Panc1 (cell line): ENCODE measurements around the gene SASS6. TPM values are rescaled to one million over a fixed set of nuclear protein-coding genes. Genes with fewer than 3 reads are reported as not detected.

Source experiments
- ATAC-seq: fragments of 200-7000 bp; cut with Tn5 transposase; 2 replicates; pipeline ENCODE4 v1.9.1; 2020; ENCODE audit warnings: mild to moderate bottlenecking, moderate library complexity
- BruUV-seq: library from RNA; stranded (reverse); fragments of 400-500 nt; replicated peaks from 2 replicates; lab custom pipeline; 2021; lab: Mats Ljungman, UMichigan
- CTCF ChIA-PET: fragments of 300-600 bp; sonication (Branson Sonifier 250); formaldehyde crosslinking; loops from one replicate; lab custom pipeline; 2022; ENCODE audit warnings: antibody characterized with exemption; lab: Charles Lee
- POLR2A ChIA-PET: fragments of 300-600 bp; sonication (Branson Sonifier 250); formaldehyde crosslinking; loops from one replicate; lab custom pipeline; 2022; ENCODE audit warnings: antibody characterized with exemption; lab: Charles Lee
- DNase-seq: peaks from one replicate; pipeline ENCODE4 v3.0.0-alpha.2; 2010; ENCODE audit warnings: low read depth, low spot score
- H3K27ac ChIP-seq: 2 replicates; pipeline ENCODE4 v1.5.1; 2011; ENCODE audit warnings: mild to moderate bottlenecking, low read length, inconsistent platforms
- H3K27me3 ChIP-seq: fragments of 200-500 bp; sonication (Bioruptor generic); 2 replicates; pipeline ENCODE4 v1.6.0; 2014; ENCODE audit warnings: low read length, inconsistent platforms; ENCODE audit not compliant: control insufficient read depth, insufficient read depth
- H3K36me3 ChIP-seq: fragments of 200-500 bp; sonication (Bioruptor generic); 2 replicates; pipeline ENCODE4 v1.5.1; 2014; ENCODE audit warnings: inconsistent platforms, mild to moderate bottlenecking, low read length, moderate library complexity; ENCODE audit not compliant: control insufficient read depth, insufficient read depth
- H3K4me1 ChIP-seq: 2 replicates; pipeline ENCODE4 v1.5.1; 2011; ENCODE audit warnings: inconsistent platforms, mild to moderate bottlenecking, low read length, moderate library complexity; ENCODE audit not compliant: control insufficient read depth, insufficient read depth
- H3K4me3 ChIP-seq, 2 experiments: 2 replicates each; pipeline ENCODE4 v1.5.1; 2011 to 2012; ENCODE audit warnings: low read depth in 2 of 2, low read length in 2 of 2, mild to moderate bottlenecking in 2 of 2, inconsistent platforms in 1 of 2, moderate library complexity in 1 of 2
- H3K9me3 ChIP-seq: fragments of 200-500 bp; sonication (Bioruptor generic); 2 replicates; pipeline ENCODE4 v1.5.1; 2014; ENCODE audit warnings: low read depth, mild to moderate bottlenecking, inconsistent platforms, low read length, moderate library complexity; ENCODE audit not compliant: control insufficient read depth, insufficient read depth
- CTCF ChIP-seq: fragments of 450-650 bp; IDR thresholded peaks from 2 replicates; pipeline ENCODE4 v1.5.1; 2017; ENCODE audit warnings: mild to moderate bottlenecking
- POLR2AphosphoS5 ChIP-seq: IDR thresholded peaks from 2 replicates; pipeline ENCODE4 v1.6.1; 2012; ENCODE audit warnings: mild to moderate bottlenecking, low read depth, low read length, moderate library complexity
- REST ChIP-seq, 2 experiments: IDR thresholded peaks; 2 replicates each; pipeline ENCODE4 v1.6.1; 2011 to 2012; ENCODE audit warnings: low read depth in 2 of 2, control low read depth in 1 of 2, low read length in 1 of 2, mild to moderate bottlenecking in 1 of 2, moderate library complexity in 1 of 2; ENCODE audit not compliant: insufficient read depth in 1 of 2
- SIN3A ChIP-seq: IDR thresholded peaks from 2 replicates; pipeline ENCODE4 v1.6.1; 2012; ENCODE audit warnings: low read depth, mild to moderate bottlenecking, low read length, moderate library complexity, borderline replicate concordance; ENCODE audit not compliant: insufficient read depth
- TCF7L2 ChIP-seq: IDR thresholded peaks from 2 replicates; pipeline ENCODE4 v1.6.1; 2011; ENCODE audit warnings: mild to moderate bottlenecking, low read depth, low read length, inconsistent platforms
- in situ Hi-C: cut with HindIII; loops from 2 replicates; pipeline ENCODE4 v1.10.0; 2016; ENCODE audit warnings: low sequenced_read_pairs, low pct_unique_long_range_greater_than_20kb
- intact Hi-C: fragments of 100-400 bp; cut with micrococcal nuclease; formaldehyde crosslinking; loops from one replicate; pipeline ENCODE4 v1.10.0; 2022; ENCODE audit not compliant: unreplicated experiment
- total RNA-seq: library from RNA; stranded (reverse); gene quantifications from one replicate; pipeline ENCODE4 v1.2.1, GENCODE V29; 2021; ENCODE audit not compliant: unreplicated experiment

SASS6 gene
- total RNA-seq, 1 experiment from 2014 or later: 6.2 TPM

GRCh38 chr1:100122177-100122576 is 10.6 kb downstream of the SASS6 start:
- in situ Hi-C loops (no loop called here), intact Hi-C loops (no loop called here)
- CTCF ChIA-PET: no interaction called here
- TF ChIP-seq REST (IDR thresholded peaks at IDR 0.05; ENCODE audit: insufficient read depth in 1 of 2, low read depth in 2 of 2, low read length in 1 of 2) (no peak), CTCF (no peak), TCF7L2 (no peak), POLR2AphosphoS5 (no peak), SIN3A (no peak)
- no peak overlapping the region for H3K4me3 ChIP-seq
- POLR2A ChIA-PET: no interaction called here
- H3K27ac ChIP-seq: no peak overlapping the region
- ATAC-seq: no peak
- no peaks in the 10 kb centered on the region; the same call in 1 of the 2 replicates for H3K36me3 ChIP-seq
- no peaks in the 10 kb centered on the region for H3K4me1 ChIP-seq
- DNase-seq: no peak
- no peaks in the 10 kb centered on the region for H3K27me3 ChIP-seq
- no peaks in the 10 kb centered on the region for H3K9me3 ChIP-seq
- no TSS peak for BruUV-seq

- no peak for DNase-seq
- POLR2A ChIA-PET: no interaction called here
Observed at GRCh38 chr1:100115524-100115923, 17.2 kb downstream of the SASS6 start.

More at GRCh38 chr1:100115524-100115923, 17.2 kb downstream of the SASS6 start:
- ATAC-seq: no peak
- in situ Hi-C loops (no loop called here), intact Hi-C loops (no loop called here)
- no peak for TF ChIP-seq CTCF
- TF ChIP-seq SIN3A: no peak
- TF ChIP-seq TCF7L2: no peak
- no peak for TF ChIP-seq REST (IDR thresholded peaks at IDR 0.05; ENCODE audit: insufficient read depth in 1 of 2, low read depth in 2 of 2, low read length in 1 of 2)
- TF ChIP-seq POLR2AphosphoS5: no peak
- no peak overlapping the region for H3K27ac ChIP-seq
- H3K36me3 ChIP-seq: no peaks in the 10 kb centered on the region; the same call in 1 of the 2 replicates
- BruUV-seq: no TSS peak
- no peaks in the 10 kb centered on the region for H3K4me1 ChIP-seq
- CTCF ChIA-PET: no interaction called here
- no peaks in the 10 kb centered on the region for H3K9me3 ChIP-seq
- H3K27me3 ChIP-seq: no peaks in the 10 kb centered on the region
- H3K4me3 ChIP-seq: no peak overlapping the region
